Thoracic aorta (tissue), 2 donors: ENCODE measurements around the gene SERHL2. TPM values are rescaled to one million over a fixed set of nuclear protein-coding genes. Genes with fewer than 3 reads are reported as not detected.
"Not testable (repeated sequence)": the region's sequence is repeated elsewhere in the genome, so short reads cannot be mapped to it uniquely, and the experiment has no call there.

Experiments
- ATAC-seq: fragments of 150-250 bp; one replicate; pipeline ENCODE4 v1.8.0; 2017; ENCODE audit warnings: low read depth; ENCODE audit not compliant: insufficient number of reproducible peaks, low FRiP score
- DNase-seq: peaks from one replicate; pipeline ENCODE4 v3.0.0-alpha.2; 2020; ENCODE audit warnings: low spot score
- H3K27ac ChIP-seq, 2 donors: fragments of 200-600 bp; sonication (generic); 1 replicate in 1 of 2; 2 replicates in 1 of 2; pipeline ENCODE4 v1.5.1; 2016; ENCODE audit warnings: mild to moderate bottlenecking in 2 of 2, moderate library complexity in 2 of 2
- H3K27me3 ChIP-seq: fragments of 200-600 bp; sonication (generic); replicated peaks from 2 replicates; pipeline ENCODE4 v1.6.0; 2016; ENCODE audit warnings: mild to moderate bottlenecking; ENCODE audit not compliant: insufficient read depth
- H3K36me3 ChIP-seq: fragments of 200-600 bp; sonication (generic); one replicate; pipeline ENCODE4 v1.5.1; 2016
- H3K4me1 ChIP-seq, 2 donors: fragments of 200-600 bp; sonication (generic); 1 replicate in 1 of 2; 2 replicates in 1 of 2; pipeline versions ENCODE4 v1.5.1 to v1.6.0; 2016; ENCODE audit warnings: low read depth in 2 of 2, mild to moderate bottlenecking in 1 of 2; ENCODE audit not compliant: control insufficient read depth in 1 of 2
- H3K4me3 ChIP-seq: fragments of 200-600 bp; sonication (generic); 2 replicates; pipeline ENCODE4 v1.5.1; 2016; ENCODE audit warnings: mild to moderate bottlenecking
- H3K9me3 ChIP-seq: fragments of 200-600 bp; sonication (generic); 2 replicates; pipeline ENCODE4 v1.5.1; 2016
- CTCF ChIP-seq: fragments of 200-600 bp; sonication (generic); IDR thresholded peaks from one replicate; pipeline ENCODE4 v1.5.1; 2019; ENCODE audit warnings: antibody characterized with exemption
- total RNA-seq, 2 donors: library from RNA; depleted of rRNA; stranded (reverse); fragments of >200 nt; gene quantifications; one replicate each; pipeline versions ENCODE4 v1.1.0 to v1.2.3, GENCODE V29; 2016

The SERHL2 gene
- total RNA-seq, 2 donors from 2014 or later: 1.9 TPM; not detected in 1

- H3K36me3 ChIP-seq: peaks cover 4% of the 10 kb centered on the region
- DNase-seq (no peak), ATAC-seq (no peak)
- peaks cover 6 to 8% of the 10 kb centered on the region in 2 donors for H3K4me1 ChIP-seq
- no peak overlapping the region for H3K27ac ChIP-seq
- no peak for TF ChIP-seq CTCF
- H3K4me3 ChIP-seq: no peak overlapping the region
- no peaks in the 10 kb centered on the region for H3K27me3 ChIP-seq
- no peaks in the 10 kb centered on the region for H3K9me3 ChIP-seq
These were observed 37.9 kb upstream of the SERHL2 start for GRCh38 chr22:42515896-42516295.

- not testable (repeated sequence) for H3K4me3 ChIP-seq, H3K27ac ChIP-seq, H3K4me1 ChIP-seq, H3K36me3 ChIP-seq, DNase-seq, H3K9me3 ChIP-seq, H3K27me3 ChIP-seq, ATAC-seq
These were observed 36.7 kb upstream of the SERHL2 start for GRCh38 chr22:42517103-42517502.

GRCh38 chr22:42518638-42519524 lies 34.9 kb upstream of the SERHL2 start:
- not testable (repeated sequence) for ATAC-seq, H3K27me3 ChIP-seq, DNase-seq, H3K36me3 ChIP-seq, H3K4me1 ChIP-seq, H3K9me3 ChIP-seq
- Histone ChIP-seq H3K4me3 (peak overlapping the region; percentile 94), H3K27ac (peak overlapping the region in 1 of 2 donors; percentile 54)

GRCh38 chr22:42519525-42520401 lies 34.0 kb upstream of the SERHL2 start, which contains the start of gene RRP7A:
RRP7A (minus strand) TSS chr22:42519796; CDS start chr22:42519786, 10 bp downstream.
- Histone ChIP-seq H3K36me3 (no peaks in the 10 kb centered on the region), H3K4me3 (peak within 1 kb of the TSS; percentile 94), H3K27ac (peak within 1 kb of the TSS in 1 of 2 donors; percentile 54), H3K27me3 (no peaks in the 10 kb centered on the region), H3K4me1 (peaks cover 6 to 8% of the 10 kb centered on the region in 2 donors), H3K9me3 (no peaks in the 10 kb centered on the region)
- ATAC-seq (peak; percentile 22), DNase-seq (peak; percentile 31)
- TF ChIP-seq CTCF: no peak

- DNase-seq (no peak), ATAC-seq (no peak)
- no peaks in the 10 kb centered on the region for H3K36me3 ChIP-seq
- no peaks in the 10 kb centered on the region for H3K27me3 ChIP-seq
- H3K27ac ChIP-seq: no peak overlapping the region
- no peaks in the 10 kb centered on the region for H3K9me3 ChIP-seq
- peaks cover 6 to 8% of the 10 kb centered on the region in 2 donors for H3K4me1 ChIP-seq
- no peak for TF ChIP-seq CTCF
- H3K4me3 ChIP-seq: no peak overlapping the region
These were observed 32.6 kb upstream of the SERHL2 start for GRCh38 chr22:42521228-42521546.

- H3K9me3 ChIP-seq: no peaks in the 10 kb centered on the region
- H3K27me3 ChIP-seq: no peaks in the 10 kb centered on the region
- no peaks in the 10 kb centered on the region for H3K36me3 ChIP-seq
- no peak for ATAC-seq
- no peak for DNase-seq
- H3K4me1 ChIP-seq: peaks cover 6 to 8% of the 10 kb centered on the region in 2 donors
- no peak overlapping the region for H3K27ac ChIP-seq
- H3K4me3 ChIP-seq: no peak overlapping the region
- TF ChIP-seq CTCF: no peak
These were observed 31.2 kb upstream of the SERHL2 start for GRCh38 chr22:42522546-42522945.
